Measurements from ENCODE around the gene CHKA. TPM values are rescaled to one million over a fixed set of nuclear protein-coding genes. Genes with fewer than 3 reads are reported as not detected.

Gene CHKA
- total RNA-seq, 5 donors from 2014 or later (not counting 1 experiment from before 2014, with no cell fraction given), result 4.4 to 19.4 (median 7.6) TPM

GRCh38 chr11:68012044-68012842, 108.9 kb downstream of the CHKA start:
- no peaks in the 10 kb centered on the region for H3K9me3 ChIP-seq
- ChIA-PET POLR2A (no interaction called here), CTCF (no interaction called here)
- no peaks in the 10 kb centered on the region for H3K36me3 ChIP-seq (ENCODE audit: control insufficient read depth in 2 of 2, extremely low read depth in 1 of 2, insufficient read depth in 1 of 2, low read length in 1 of 2)
- Mint-ChIP-seq H3K4me1 (peaks cover 7 to 13% (median 7%) of the 10 kb centered on the region in 3 donors), H3K9me3 (no peaks in the 10 kb centered on the region), H3K27me3 (peaks cover 0 to 3% of the 10 kb centered on the region in 2 donors), H3K36me3 (no peaks in the 10 kb centered on the region), H3K27ac (no peak overlapping the region), H3K4me3 (no peak overlapping the region)
- 78% methylated on average over 7 of the region's 17 CpGs for WGBS (ENCODE audit: insufficient coverage)
- peaks cover 0 to 36% of the 10 kb centered on the region in 2 experiments for H3K27me3 ChIP-seq (replicated peaks in 1 of 2; ENCODE audit: control insufficient read depth in 2 of 2, extremely low read depth in 1 of 2, insufficient read depth in 2 of 2, low read length in 1 of 2)
- ATAC-seq (replicated peaks in 1 of 4) (no peak), DNase-seq (no peak)
- peaks cover 0 to 13% of the 10 kb centered on the region in 2 experiments for H3K4me1 ChIP-seq (ENCODE audit: control insufficient read depth in 1 of 2, extremely low read depth in 1 of 2, insufficient read depth in 2 of 2, low read length in 2 of 2)
- no peak overlapping the region for H3K27ac ChIP-seq (ENCODE audit: low read length)
- H3K4me3 ChIP-seq (ENCODE audit: control insufficient read depth in 1 of 2, extremely low read depth in 1 of 2, low read length in 1 of 2), result no peak overlapping the region

- peaks cover 0 to 13% of the 10 kb centered on the region in 2 experiments for H3K4me1 ChIP-seq (ENCODE audit: control insufficient read depth in 1 of 2, extremely low read depth in 1 of 2, insufficient read depth in 2 of 2, low read length in 2 of 2)
- CTCF ChIA-PET, result no interaction called here
- no peak overlapping the region for H3K27ac ChIP-seq (ENCODE audit: low read length)
- no peak for DNase-seq
- H3K27me3 Mint-ChIP-seq, result peaks cover 0 to 3% of the 10 kb centered on the region in 2 donors
- H3K4me3 Mint-ChIP-seq, result no peak overlapping the region
- 94% methylated on average over 10 of the region's 16 CpGs for WGBS (ENCODE audit: insufficient coverage)
- H3K4me3 ChIP-seq (ENCODE audit: control insufficient read depth in 1 of 2, extremely low read depth in 1 of 2, low read length in 1 of 2), result no peak overlapping the region
- H3K36me3 ChIP-seq (ENCODE audit: control insufficient read depth in 2 of 2, extremely low read depth in 1 of 2, insufficient read depth in 1 of 2, low read length in 1 of 2), result no peaks in the 10 kb centered on the region
- no peaks in the 10 kb centered on the region for H3K9me3 Mint-ChIP-seq
- peaks cover 0 to 36% of the 10 kb centered on the region in 2 experiments for H3K27me3 ChIP-seq (replicated peaks in 1 of 2; ENCODE audit: control insufficient read depth in 2 of 2, extremely low read depth in 1 of 2, insufficient read depth in 2 of 2, low read length in 1 of 2)
- no peak for ATAC-seq (replicated peaks in 1 of 4)
- H3K4me1 Mint-ChIP-seq, result peaks cover 7 to 13% (median 7%) of the 10 kb centered on the region in 3 donors
- POLR2A ChIA-PET, result no interaction called here
- H3K9me3 ChIP-seq, result no peaks in the 10 kb centered on the region
- H3K27ac Mint-ChIP-seq, result no peak overlapping the region
- H3K36me3 Mint-ChIP-seq, result no peaks in the 10 kb centered on the region
These were observed 109.9 kb downstream of the CHKA start for GRCh38 chr11:68011051-68011943.

DNA sequence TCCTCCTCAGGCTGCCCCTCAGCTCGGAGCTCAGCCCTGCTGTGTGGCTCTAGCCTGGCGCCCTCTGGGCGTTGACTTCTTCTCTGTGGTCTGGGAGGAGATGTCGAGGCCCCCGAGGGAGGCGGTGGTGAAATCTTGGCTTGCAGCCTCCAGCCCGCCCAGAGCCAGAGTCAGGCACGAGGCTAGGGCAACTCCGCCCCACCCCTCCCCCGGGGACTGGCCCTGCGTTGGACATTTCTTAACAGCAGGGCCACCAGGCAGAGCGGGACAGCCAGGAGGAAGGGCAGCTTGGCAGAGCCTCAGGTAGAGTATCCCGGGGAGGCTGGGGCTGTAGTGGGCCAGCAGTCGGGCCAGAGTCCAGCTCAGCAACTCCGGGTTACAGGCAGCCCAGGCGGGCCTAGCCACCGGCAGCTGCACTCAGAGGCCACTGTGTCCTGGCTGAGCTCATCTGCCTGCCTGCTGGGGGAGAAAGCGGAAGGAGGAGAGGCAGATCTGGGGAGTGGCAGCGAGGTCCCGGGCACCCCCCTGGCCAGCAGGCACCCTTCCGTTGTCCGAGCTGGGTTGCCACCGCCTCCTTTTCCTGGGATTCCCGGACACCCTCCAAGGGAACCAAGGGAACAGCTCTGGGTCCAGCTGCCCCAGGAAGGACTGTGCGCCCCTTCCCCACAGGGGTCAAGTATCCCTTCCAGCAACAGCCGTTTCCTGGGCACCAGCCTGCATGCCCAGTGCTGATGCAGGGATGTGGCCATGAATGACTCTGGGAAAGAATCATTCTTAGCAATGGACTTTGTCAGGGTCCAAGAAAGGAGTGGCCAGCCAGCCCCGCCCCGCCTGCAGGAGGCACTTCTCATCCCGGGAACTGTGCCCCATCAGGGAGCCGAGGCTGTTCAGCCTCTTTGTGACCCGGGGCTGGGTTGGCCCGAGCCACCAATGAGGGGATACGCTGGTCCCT, 110.8 kb downstream of the CHKA start, which contains the start of gene ALDH3B1:
Gene ALDH3B1, plus strand, starts transcription at position 238 of the 952 bp plus-strand sequence. CDS start 4,971 bp downstream, outside the sequence.
- Histone ChIP-seq H3K4me3 (ENCODE audit: control insufficient read depth in 1 of 2, extremely low read depth in 1 of 2, low read length in 1 of 2) (no peak within 1 kb of the TSS), H3K27ac (ENCODE audit: low read length) (no peak within 1 kb of the TSS), H3K9me3 (no peaks in the 10 kb centered on the region), H3K27me3 (replicated peaks in 1 of 2; ENCODE audit: control insufficient read depth in 2 of 2, extremely low read depth in 1 of 2, insufficient read depth in 2 of 2, low read length in 1 of 2) (peaks cover 0 to 36% of the 10 kb centered on the region in 2 experiments), H3K4me1 (ENCODE audit: control insufficient read depth in 1 of 2, extremely low read depth in 1 of 2, insufficient read depth in 2 of 2, low read length in 2 of 2) (peaks cover 0 to 13% of the 10 kb centered on the region in 2 experiments), H3K36me3 (ENCODE audit: control insufficient read depth in 2 of 2, extremely low read depth in 1 of 2, insufficient read depth in 1 of 2, low read length in 1 of 2) (no peaks in the 10 kb centered on the region)
- Mint-ChIP-seq H3K36me3 (no peaks in the 10 kb centered on the region), H3K4me1 (peaks cover 7 to 13% (median 7%) of the 10 kb centered on the region in 3 donors), H3K27me3 (peaks cover 0 to 3% of the 10 kb centered on the region in 2 donors), H3K4me3 (no peak within 1 kb of the TSS), H3K27ac (peak within 1 kb of the TSS in 1 of 2 donors; percentile 4), H3K9me3 (no peaks in the 10 kb centered on the region)
- CTCF ChIA-PET, result no interaction called here
- DNase-seq (peak in 3 of 35 experiments; percentile 19 to 55 (median 19)), ATAC-seq (replicated peaks in 1 of 4) (no peak)
- WGBS (ENCODE audit: insufficient coverage), result 69% methylated on average over 26 of the region's 33 CpGs
- POLR2A ChIA-PET, result no interaction called here

GRCh38 chr11:68009391-68010089, 111.6 kb downstream of the CHKA start:
- Mint-ChIP-seq H3K27ac (peak overlapping the region in 1 of 2 donors; percentile 4), H3K27me3 (peaks cover 0 to 3% of the 10 kb centered on the region in 2 donors), H3K9me3 (no peaks in the 10 kb centered on the region), H3K4me1 (peaks cover 11 to 20% (median 13%) of the 10 kb centered on the region in 3 donors), H3K36me3 (no peaks in the 10 kb centered on the region), H3K4me3 (no peak overlapping the region)
- peaks cover 0 to 32% of the 10 kb centered on the region in 2 experiments for H3K27me3 ChIP-seq (replicated peaks in 1 of 2; ENCODE audit: control insufficient read depth in 2 of 2, extremely low read depth in 1 of 2, insufficient read depth in 2 of 2, low read length in 1 of 2)
- ChIA-PET POLR2A (no interaction called here), CTCF (no interaction called here)
- no peak overlapping the region for H3K27ac ChIP-seq (ENCODE audit: low read length)
- DNase-seq (peak in 1 of 35 experiments; percentile 20), ATAC-seq (replicated peaks in 1 of 4) (no peak)
- WGBS (ENCODE audit: insufficient coverage), result 95% methylated on average over 2 of the region's 12 CpGs
- H3K9me3 ChIP-seq, result no peaks in the 10 kb centered on the region
- H3K4me1 ChIP-seq (ENCODE audit: control insufficient read depth in 1 of 2, extremely low read depth in 1 of 2, insufficient read depth in 2 of 2, low read length in 2 of 2), result peaks cover 0 to 17% of the 10 kb centered on the region in 2 experiments
- no peaks in the 10 kb centered on the region for H3K36me3 ChIP-seq (ENCODE audit: control insufficient read depth in 2 of 2, extremely low read depth in 1 of 2, insufficient read depth in 1 of 2, low read length in 1 of 2)
- no peak overlapping the region for H3K4me3 ChIP-seq (ENCODE audit: control insufficient read depth in 1 of 2, extremely low read depth in 1 of 2, low read length in 1 of 2)

- no peak overlapping the region for H3K27ac ChIP-seq (ENCODE audit: low read length)
- ATAC-seq (replicated peaks in 1 of 4), result peak in 1 of 4 experiments; percentile 24
- Mint-ChIP-seq H3K4me1 (peaks cover 15 to 25% (median 19%) of the 10 kb centered on the region in 3 donors), H3K27me3 (peaks cover 0 to 3% of the 10 kb centered on the region in 2 donors), H3K36me3 (no peaks in the 10 kb centered on the region), H3K4me3 (no peak overlapping the region), H3K27ac (peak overlapping the region in 1 of 2 donors; percentile 28), H3K9me3 (no peaks in the 10 kb centered on the region)
- peaks cover 0 to 28% of the 10 kb centered on the region in 2 experiments for H3K27me3 ChIP-seq (replicated peaks in 1 of 2; ENCODE audit: control insufficient read depth in 2 of 2, extremely low read depth in 1 of 2, insufficient read depth in 2 of 2, low read length in 1 of 2)
- no peak overlapping the region for H3K4me3 ChIP-seq (ENCODE audit: control insufficient read depth in 1 of 2, extremely low read depth in 1 of 2, low read length in 1 of 2)
- peaks cover 0 to 23% of the 10 kb centered on the region in 2 experiments for H3K4me1 ChIP-seq (ENCODE audit: control insufficient read depth in 1 of 2, extremely low read depth in 1 of 2, insufficient read depth in 2 of 2, low read length in 2 of 2)
- CTCF ChIA-PET, result no interaction called here
- POLR2A ChIA-PET, result no interaction called here
- WGBS (ENCODE audit: insufficient coverage), result 68% methylated on average over 17 of the region's 27 CpGs
- H3K36me3 ChIP-seq (ENCODE audit: control insufficient read depth in 2 of 2, extremely low read depth in 1 of 2, insufficient read depth in 1 of 2, low read length in 1 of 2), result no peaks in the 10 kb centered on the region
- H3K9me3 ChIP-seq, result no peaks in the 10 kb centered on the region
- DNase-seq, result no peak
These were observed 112.5 kb downstream of the CHKA start for GRCh38 chr11:68008381-68009337.
